GM19468 (cell line): Measurements from ENCODE around the gene HDAC8.

ENCODE experiments used
- ATAC-seq: cut with Tn5 transposase; IDR thresholded peaks from one replicate; pipeline ENCODE4 v1.9.1; 2021; ENCODE audit warnings: mild to moderate bottlenecking, moderate library complexity, moderate number of reproducible peaks; ENCODE audit not compliant: unreplicated experiment; ENCODE audit errors: extremely low read depth

HDAC8 gene

DNA sequence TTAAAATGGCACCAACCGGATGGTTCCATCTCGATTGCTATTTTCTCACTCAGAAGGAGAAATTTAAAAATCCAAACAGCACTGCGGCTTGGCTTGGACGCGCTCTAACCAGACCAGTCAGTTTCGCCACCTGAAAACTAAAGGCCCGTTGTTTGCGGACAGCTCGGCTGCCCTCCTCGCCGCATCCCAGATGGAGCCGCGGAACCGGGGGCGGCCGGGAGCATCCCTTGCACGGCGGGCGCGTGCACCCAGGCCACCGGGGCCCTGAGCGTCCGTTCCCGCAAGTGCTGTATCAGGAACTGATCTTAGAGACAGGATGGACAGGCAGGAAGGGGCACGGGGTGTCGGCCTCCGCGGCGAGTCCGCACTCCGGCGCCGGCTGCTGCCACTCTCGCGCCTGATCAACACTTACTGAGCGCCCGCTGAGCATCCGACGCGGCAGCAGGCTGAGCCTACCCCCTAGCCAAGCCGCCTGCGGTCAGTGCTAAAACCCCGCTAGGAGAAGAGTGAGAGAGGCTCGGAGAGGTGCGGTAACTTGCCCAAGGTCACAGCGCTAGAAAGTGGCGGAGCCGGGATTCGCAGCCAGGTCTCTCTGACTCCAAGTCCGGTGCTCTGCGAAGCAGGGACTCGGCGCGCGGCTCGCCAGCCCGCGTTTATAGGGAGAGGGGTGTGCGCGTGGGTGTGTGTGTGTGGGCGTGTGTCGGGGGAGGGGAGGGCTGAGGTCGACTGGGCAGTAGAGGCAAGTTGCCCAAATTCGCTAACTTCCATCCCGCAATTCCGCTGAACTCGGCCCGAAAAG lies 267.2 kb downstream of the HDAC8 start, which contains the start of gene CITED1:
Gene CITED1 (minus strand): TSS at position 629 of the 799 bp plus-strand sequence. CDS start 3,045 bp downstream, outside the sequence.
- no peak for ATAC-seq

DNA sequence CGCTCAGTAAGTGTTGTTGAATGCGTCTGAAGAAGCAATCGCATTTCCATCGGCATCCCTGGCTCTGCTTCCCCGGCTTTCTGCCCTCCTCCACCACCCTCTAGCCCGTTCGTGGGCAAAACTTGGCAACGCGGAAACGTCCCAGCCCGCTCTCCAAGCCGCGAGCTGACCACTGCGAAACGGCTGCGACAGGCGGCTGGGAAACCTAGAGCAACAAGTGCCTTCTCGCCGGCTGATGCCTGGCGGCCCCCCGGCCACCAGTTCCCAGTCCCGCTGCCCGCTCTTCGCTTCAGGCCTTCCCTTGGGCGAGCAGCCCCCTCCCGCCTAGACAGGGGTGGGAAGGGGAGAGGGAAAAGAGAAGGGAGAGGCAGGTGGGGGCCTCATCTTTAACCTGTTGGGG lies 267.8 kb downstream of the HDAC8 start:
- ATAC-seq, result no peak

DNA sequence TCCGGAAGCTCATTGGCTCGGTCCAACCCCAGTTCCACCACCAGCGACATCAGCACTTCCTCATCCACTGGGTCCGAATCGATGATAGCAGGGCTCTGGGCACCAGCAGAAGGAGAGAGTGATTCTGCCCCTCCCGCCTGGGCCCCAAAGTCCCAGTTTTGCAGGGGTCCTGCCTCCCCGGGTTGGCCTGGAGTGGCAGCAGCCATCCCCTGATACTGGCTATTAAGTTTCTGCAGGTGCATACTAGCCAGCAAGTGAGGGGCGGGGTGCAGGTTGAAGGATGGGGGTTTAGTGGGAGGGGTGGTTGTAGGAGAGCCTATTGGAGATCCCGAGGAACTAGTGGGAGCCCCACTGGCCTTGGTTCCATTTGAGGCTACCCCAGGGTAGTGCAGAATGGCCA lies 270.9 kb downstream of the HDAC8 start:
- ATAC-seq, result no peak

- ATAC-seq, result no peak
Measured at GRCh38 chrX:72299891-72300630, 272.6 kb downstream of the HDAC8 start.

GRCh38 chrX:72297953-72298730 lies 274.5 kb downstream of the HDAC8 start:
- ATAC-seq, result no peak

DNA sequence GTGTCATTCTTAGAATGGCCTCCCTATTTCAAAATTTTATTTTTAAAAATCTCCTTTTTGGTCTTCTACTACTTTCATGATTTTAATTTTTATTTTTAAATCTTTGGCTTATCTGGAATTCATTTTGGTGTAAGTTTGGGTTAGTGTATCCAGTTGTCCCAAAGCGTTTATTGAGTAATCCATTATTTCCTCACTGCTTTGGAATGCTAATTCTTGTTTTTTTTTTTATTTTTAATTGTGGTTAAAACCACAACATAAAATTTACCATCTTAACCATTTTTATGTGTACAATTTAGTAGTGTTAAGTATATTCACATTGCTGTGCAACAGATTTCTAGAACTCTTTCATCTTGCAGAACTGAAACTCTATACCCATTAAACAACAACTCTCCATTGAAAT lies 275.7 kb downstream of the HDAC8 start:
- ATAC-seq, result no peak

DNA sequence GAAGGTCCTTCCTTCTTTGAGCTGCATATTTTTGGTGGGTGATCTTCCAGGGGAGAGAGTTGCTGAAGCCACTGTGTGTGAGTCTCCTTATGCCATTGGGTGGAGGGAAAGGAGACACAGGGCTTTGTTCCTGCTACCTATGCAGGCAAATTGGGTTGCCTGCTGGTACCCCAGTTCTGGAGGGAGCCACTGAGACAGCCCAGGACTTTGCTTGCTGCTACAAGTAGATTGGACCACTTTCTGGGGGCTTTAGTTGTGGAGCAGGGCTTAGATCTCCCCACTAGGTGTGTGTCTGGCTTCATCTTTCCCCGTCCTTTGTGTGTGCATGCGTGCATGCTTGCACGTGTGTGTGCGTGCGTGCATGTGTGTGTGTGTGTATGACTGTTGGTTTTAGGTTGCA lies 276.9 kb downstream of the HDAC8 start:
- no peak for ATAC-seq

- no peak for ATAC-seq
Measured at GRCh38 chrX:72294497-72294896, 278.1 kb downstream of the HDAC8 start.

DNA sequence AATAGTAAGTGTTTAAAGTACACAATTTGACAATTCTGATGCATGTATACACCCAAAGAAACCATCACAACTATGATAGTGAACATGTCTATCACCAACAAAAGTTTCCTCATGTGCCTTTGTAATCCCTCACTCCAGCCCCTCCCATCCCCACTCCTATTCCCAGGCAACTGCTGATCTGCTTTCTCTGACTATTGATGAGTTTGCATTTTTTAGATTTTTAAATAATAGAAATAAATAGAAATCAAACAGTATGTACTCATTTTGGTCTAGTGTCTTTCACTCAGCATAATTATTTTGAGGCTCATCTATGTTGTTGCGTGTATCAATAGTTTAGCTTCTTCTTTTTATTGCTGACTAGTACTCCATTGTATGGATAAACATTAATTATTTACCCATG lies 290.3 kb downstream of the HDAC8 start:
- no peak for ATAC-seq

- ATAC-seq, result no peak
Measured at GRCh38 chrX:72280321-72280845, 292.3 kb downstream of the HDAC8 start.
